HG02938 (cell line): Measurements from ENCODE around the gene IGF1.
"Not testable (repeated sequence)": the region's sequence is repeated elsewhere in the genome, so short reads cannot be mapped to it uniquely, and the experiment has no call there.

Experiments
- ATAC-seq: cut with Tn5 transposase; IDR thresholded peaks from one replicate; pipeline ENCODE4 v1.9.1; 2021; ENCODE audit warnings: mild to moderate bottlenecking, moderate library complexity; ENCODE audit not compliant: unreplicated experiment

IGF1 gene

GRCh38 chr12:102463659-102464249, 16.6 kb downstream of the IGF1 start:
- no peak for ATAC-seq

- ATAC-seq: no peak
These were observed 17.4 kb downstream of the IGF1 start for GRCh38 chr12:102462795-102463465.

- ATAC-seq: no peak
These were observed 18.0 kb downstream of the IGF1 start for GRCh38 chr12:102462386-102462785.

- ATAC-seq: no peak
These were observed 18.9 kb downstream of the IGF1 start for GRCh38 chr12:102461501-102461900.

- no peak for ATAC-seq
These were observed 21.0 kb downstream of the IGF1 start for GRCh38 chr12:102459314-102459713.

GRCh38 chr12:102454808-102455760, 25.3 kb downstream of the IGF1 start:
- ATAC-seq: no peak

GRCh38 chr12:102454330-102454729, 26.0 kb downstream of the IGF1 start:
- no peak for ATAC-seq

- ATAC-seq: no peak
These were observed 27.8 kb downstream of the IGF1 start for GRCh38 chr12:102452605-102453004.

GRCh38 chr12:102449018-102449417, 31.3 kb downstream of the IGF1 start:
- ATAC-seq: not testable (repeated sequence)

- not testable (repeated sequence) for ATAC-seq
These were observed 32.9 kb downstream of the IGF1 start for GRCh38 chr12:102447426-102447825.

- no peak for ATAC-seq
These were observed 35.7 kb downstream of the IGF1 start for GRCh38 chr12:102444707-102445106.

- ATAC-seq: no peak
These were observed 36.3 kb downstream of the IGF1 start for GRCh38 chr12:102444093-102444492.

GRCh38 chr12:102441077-102441596, 39.2 kb downstream of the IGF1 start:
- no peak for ATAC-seq

- ATAC-seq: no peak
These were observed 40.6 kb downstream of the IGF1 start for GRCh38 chr12:102439426-102440405.

- ATAC-seq: no peak
These were observed 41.5 kb downstream of the IGF1 start for GRCh38 chr12:102438827-102439210.

GRCh38 chr12:102438047-102438826, 42.1 kb downstream of the IGF1 start:
- ATAC-seq: no peak

GRCh38 chr12:102437511-102437910, 42.9 kb downstream of the IGF1 start:
- ATAC-seq: no peak

GRCh38 chr12:102436867-102437266, 43.5 kb downstream of the IGF1 start:
- no peak for ATAC-seq

- ATAC-seq: no peak
These were observed 44.4 kb downstream of the IGF1 start for GRCh38 chr12:102435827-102436436.
